ENCODE measurements around the gene HDAC2. TPM values are rescaled to one million over a fixed set of nuclear protein-coding genes. Genes with fewer than 3 reads are reported as not detected.

Gene HDAC2
- total and polyA plus RNA-seq, 2 experiments from 2014 or later: 343 to 355 TPM

DNA sequence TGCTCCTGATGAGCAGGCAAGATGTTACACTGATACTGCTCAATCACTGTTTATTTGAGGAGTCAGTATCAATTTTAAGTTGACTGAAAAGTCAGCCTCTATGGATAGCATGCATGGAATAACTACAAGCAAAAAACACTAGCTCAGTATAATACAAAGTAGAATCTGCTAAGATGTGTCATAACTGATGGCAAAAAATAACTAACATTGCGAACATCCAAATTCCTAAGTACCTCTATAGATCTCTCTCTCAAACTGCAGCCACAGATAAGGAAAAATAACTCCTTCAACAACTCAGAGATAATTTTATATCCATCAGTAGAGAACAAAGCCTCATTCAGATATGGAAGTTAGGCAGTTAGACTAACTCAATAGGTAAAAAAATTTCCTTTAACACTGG, 16.3 kb downstream of the HDAC2 start:
- ATAC-seq: no peak
- TF ChIP-seq, protein P1, sequence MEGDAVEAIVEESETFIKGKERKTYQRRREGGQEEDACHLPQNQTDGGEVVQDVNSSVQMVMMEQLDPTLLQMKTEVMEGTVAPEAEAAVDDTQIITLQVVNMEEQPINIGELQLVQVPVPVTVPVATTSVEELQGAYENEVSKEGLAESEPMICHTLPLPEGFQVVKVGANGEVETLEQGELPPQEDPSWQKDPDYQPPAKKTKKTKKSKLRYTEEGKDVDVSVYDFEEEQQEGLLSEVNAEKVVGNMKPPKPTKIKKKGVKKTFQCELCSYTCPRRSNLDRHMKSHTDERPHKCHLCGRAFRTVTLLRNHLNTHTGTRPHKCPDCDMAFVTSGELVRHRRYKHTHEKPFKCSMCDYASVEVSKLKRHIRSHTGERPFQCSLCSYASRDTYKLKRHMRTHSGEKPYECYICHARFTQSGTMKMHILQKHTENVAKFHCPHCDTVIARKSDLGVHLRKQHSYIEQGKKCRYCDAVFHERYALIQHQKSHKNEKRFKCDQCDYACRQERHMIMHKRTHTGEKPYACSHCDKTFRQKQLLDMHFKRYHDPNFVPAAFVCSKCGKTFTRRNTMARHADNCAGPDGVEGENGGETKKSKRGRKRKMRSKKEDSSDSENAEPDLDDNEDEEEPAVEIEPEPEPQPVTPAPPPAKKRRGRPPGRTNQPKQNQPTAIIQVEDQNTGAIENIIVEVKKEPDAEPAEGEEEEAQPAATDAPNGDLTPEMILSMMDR (conservative IDR thresholded peaks at IDR 0.05; ENCODE audit: low read depth in 2 of 2): no peak
- TF ChIP-seq EZH2phosphoT487 (IDR thresholded peaks at IDR 0.05; ENCODE audit: unreplicated experiment): no peak
- TF ChIP-seq, protein P2, sequence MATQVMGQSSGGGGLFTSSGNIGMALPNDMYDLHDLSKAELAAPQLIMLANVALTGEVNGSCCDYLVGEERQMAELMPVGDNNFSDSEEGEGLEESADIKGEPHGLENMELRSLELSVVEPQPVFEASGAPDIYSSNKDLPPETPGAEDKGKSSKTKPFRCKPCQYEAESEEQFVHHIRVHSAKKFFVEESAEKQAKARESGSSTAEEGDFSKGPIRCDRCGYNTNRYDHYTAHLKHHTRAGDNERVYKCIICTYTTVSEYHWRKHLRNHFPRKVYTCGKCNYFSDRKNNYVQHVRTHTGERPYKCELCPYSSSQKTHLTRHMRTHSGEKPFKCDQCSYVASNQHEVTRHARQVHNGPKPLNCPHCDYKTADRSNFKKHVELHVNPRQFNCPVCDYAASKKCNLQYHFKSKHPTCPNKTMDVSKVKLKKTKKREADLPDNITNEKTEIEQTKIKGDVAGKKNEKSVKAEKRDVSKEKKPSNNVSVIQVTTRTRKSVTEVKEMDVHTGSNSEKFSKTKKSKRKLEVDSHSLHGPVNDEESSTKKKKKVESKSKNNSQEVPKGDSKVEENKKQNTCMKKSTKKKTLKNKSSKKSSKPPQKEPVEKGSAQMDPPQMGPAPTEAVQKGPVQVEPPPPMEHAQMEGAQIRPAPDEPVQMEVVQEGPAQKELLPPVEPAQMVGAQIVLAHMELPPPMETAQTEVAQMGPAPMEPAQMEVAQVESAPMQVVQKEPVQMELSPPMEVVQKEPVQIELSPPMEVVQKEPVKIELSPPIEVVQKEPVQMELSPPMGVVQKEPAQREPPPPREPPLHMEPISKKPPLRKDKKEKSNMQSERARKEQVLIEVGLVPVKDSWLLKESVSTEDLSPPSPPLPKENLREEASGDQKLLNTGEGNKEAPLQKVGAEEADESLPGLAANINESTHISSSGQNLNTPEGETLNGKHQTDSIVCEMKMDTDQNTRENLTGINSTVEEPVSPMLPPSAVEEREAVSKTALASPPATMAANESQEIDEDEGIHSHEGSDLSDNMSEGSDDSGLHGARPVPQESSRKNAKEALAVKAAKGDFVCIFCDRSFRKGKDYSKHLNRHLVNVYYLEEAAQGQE (IDR thresholded peaks at IDR 0.05; ENCODE audit: unreplicated experiment): no peak
- no peak for TF ChIP-seq NANOG (IDR thresholded peaks at IDR 0.05; ENCODE audit: borderline replicate concordance)
- no peak for TF ChIP-seq ZNF331 (CRISPR knock-in tag; IDR thresholded peaks at IDR 0.05; ENCODE audit: low read depth)
- no peak for TF ChIP-seq JUNB (IDR thresholded peaks at IDR 0.05; ENCODE audit: unreplicated experiment)
- TF ChIP-seq CREB1 (CRISPR knock-in tag; IDR thresholded peaks at IDR 0.05; ENCODE audit: low read depth): no peak
- H4K20me1 ChIP-seq (replicated peaks; ENCODE audit: insufficient read depth): peaks cover 30% of the 10 kb centered on the region
- H3K9me2 ChIP-seq (ENCODE audit: insufficient read depth): no peaks in the 10 kb centered on the region
- H3K27me3 ChIP-seq (ENCODE audit: insufficient read depth): no peaks in the 10 kb centered on the region
- no peak overlapping the region for H3K4me3 Mint-ChIP-seq
- H3K4me3 ChIP-seq: no peak overlapping the region
- H3K27ac ChIP-seq (ENCODE audit: low read depth): no peak overlapping the region
- no peaks in the 10 kb centered on the region for H3K9me3 Mint-ChIP-seq
- H3K27me3 Mint-ChIP-seq (ENCODE audit: insufficient read depth, low read depth, poor library complexity): no peaks in the 10 kb centered on the region
- no peaks in the 10 kb centered on the region; the same call in 1 of the 2 replicates for H3F3A ChIP-seq (replicated peaks; ENCODE audit: low read depth)
- H3K36me3 ChIP-seq (ENCODE audit: insufficient read depth): peaks cover 65% of the 10 kb centered on the region
- peaks cover 96% of the 10 kb centered on the region for H3K79me2 ChIP-seq (replicated peaks; ENCODE audit: insufficient read depth)
- peaks cover 86% of the 10 kb centered on the region for H3K36me3 Mint-ChIP-seq (ENCODE audit: low read depth)
- H2AFZ ChIP-seq: no peak overlapping the region
- no peak overlapping the region for H3K4me2 ChIP-seq
- H3K4me1 ChIP-seq (ENCODE audit: insufficient read depth): peaks cover 2% of the 10 kb centered on the region
- peaks cover 8% of the 10 kb centered on the region for H3K4me1 Mint-ChIP-seq
- H3K27ac Mint-ChIP-seq: no peak overlapping the region
- no peak for DNase-seq (ENCODE audit: low spot score)

DNA sequence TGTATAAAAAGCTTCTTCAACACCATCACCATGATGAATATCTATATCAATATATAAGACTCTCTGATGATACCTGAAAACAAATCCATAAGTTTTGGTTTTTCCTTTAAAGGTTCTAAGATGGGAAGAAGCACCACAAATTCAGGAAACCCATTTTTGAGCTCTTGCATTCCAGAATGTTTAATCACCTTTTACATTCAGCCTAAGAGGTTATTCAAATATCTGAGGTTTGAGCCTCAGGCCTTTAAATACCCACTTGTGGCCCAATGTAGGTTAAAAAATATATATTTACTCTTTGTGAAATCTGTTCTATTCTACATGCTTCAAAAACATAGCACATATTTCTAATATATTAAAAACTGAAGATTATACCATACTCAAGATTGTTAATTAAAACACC, 17.6 kb downstream of the HDAC2 start:
- H3K4me1 Mint-ChIP-seq: 0 out of 3 replicates have a peak, but pooled peaks cover 2% of the 10 kb centered on the region
- peaks cover 71% of the 10 kb centered on the region for H3K36me3 ChIP-seq (ENCODE audit: insufficient read depth)
- DNase-seq (ENCODE audit: low spot score) (no peak), ATAC-seq (no peak)
- H3K9me2 ChIP-seq (ENCODE audit: insufficient read depth): no peaks in the 10 kb centered on the region
- peaks cover 92% of the 10 kb centered on the region for H3K79me2 ChIP-seq (replicated peaks; ENCODE audit: insufficient read depth)
- no peak overlapping the region for H2AFZ ChIP-seq
- no peak overlapping the region for H3K27ac Mint-ChIP-seq
- no peak overlapping the region for H3K4me3 ChIP-seq
- no peak overlapping the region for H3K4me3 Mint-ChIP-seq
- H3F3A ChIP-seq (replicated peaks; ENCODE audit: low read depth): no peaks in the 10 kb centered on the region; the same call in 1 of the 2 replicates
- no peaks in the 10 kb centered on the region for H3K4me1 ChIP-seq (ENCODE audit: insufficient read depth)
- peaks cover 36% of the 10 kb centered on the region for H4K20me1 ChIP-seq (replicated peaks; ENCODE audit: insufficient read depth)
- no peak overlapping the region for H3K27ac ChIP-seq (ENCODE audit: low read depth)
- H3K27me3 Mint-ChIP-seq (ENCODE audit: insufficient read depth, low read depth, poor library complexity): no peaks in the 10 kb centered on the region
- no peak overlapping the region for H3K4me2 ChIP-seq
- H3K36me3 Mint-ChIP-seq (ENCODE audit: low read depth): peaks cover 90% of the 10 kb centered on the region
- H3K27me3 ChIP-seq (ENCODE audit: insufficient read depth): no peaks in the 10 kb centered on the region
- H3K9me3 Mint-ChIP-seq: no peaks in the 10 kb centered on the region
- TF ChIP-seq, protein P2 (IDR thresholded peaks at IDR 0.05; ENCODE audit: unreplicated experiment): no peak
- TF ChIP-seq STAT1 (IDR thresholded peaks at IDR 0.05; ENCODE audit: unreplicated experiment): no peak
